Stimulated activated naive CD8-positive, alpha-beta T cell treated with anti-CD3 and anti-CD28 coated beads, Interleukin-15, Interleukin-2, amounts not matched to agents 100 U/mL and 50 U/mL, for 24 hours (primary cell): ENCODE results near the gene SDSL.

Source experiments
- ATAC-seq: fragments of 150-1000 bp; cut with Tn5 transposase; one replicate; pipeline ENCODE4 v1.10.0; 2021
- DNase-seq: peaks from one replicate; pipeline ENCODE4 v3.0.0; 2021

SDSL gene, protein sequence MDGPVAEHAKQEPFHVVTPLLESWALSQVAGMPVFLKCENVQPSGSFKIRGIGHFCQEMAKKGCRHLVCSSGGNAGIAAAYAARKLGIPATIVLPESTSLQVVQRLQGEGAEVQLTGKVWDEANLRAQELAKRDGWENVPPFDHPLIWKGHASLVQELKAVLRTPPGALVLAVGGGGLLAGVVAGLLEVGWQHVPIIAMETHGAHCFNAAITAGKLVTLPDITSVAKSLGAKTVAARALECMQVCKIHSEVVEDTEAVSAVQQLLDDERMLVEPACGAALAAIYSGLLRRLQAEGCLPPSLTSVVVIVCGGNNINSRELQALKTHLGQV

DNA sequence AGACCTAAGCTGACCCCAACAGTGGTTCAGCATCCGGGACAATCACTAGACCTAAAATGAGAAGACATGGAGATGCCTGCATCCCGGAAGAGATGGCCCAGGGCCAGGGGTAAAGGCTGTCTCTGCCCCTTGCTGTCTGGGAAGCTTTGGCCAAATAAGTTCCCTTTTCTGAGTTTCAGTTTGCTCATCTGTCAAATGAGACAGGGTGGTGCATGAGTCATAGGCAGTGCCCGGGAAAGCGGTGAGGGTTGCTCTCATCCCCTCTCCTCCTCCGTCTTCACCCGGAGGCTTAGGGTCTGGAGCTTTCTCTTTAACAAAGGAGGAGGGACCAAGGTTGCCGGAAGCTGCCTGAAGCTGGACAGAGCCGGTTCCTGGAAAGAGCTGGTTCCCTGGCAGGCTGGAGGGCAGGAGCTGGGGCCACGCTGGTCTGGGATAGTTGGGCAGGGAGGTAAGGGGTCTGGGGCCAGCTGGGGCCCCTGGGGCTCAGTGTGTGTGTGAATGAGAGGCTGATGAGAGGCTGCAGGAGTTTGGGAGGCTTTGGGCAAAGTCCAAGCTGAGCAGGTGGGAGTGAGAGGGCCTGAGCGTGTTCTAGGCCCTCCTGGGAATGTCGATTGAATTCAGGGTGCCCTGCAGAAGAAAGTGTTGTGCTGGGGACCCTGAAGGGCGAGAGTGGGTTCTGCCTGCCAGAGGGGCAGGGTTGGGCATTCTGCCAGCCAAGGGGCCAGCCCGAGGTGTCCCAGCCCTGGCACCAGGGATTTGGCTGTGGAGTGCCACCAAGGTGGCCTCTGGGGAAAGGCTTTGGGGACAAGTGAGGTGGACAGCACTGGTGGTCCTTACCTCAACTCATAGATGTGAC lies at the start of gene SDSL:
Gene SDSL, plus strand, starts transcription at position 351 of the 856 bp plus-strand sequence. CDS start 5,603 bp downstream, outside the sequence.
- peak; percentile 43 for DNase-seq
- peak; percentile 83 for ATAC-seq

DNA sequence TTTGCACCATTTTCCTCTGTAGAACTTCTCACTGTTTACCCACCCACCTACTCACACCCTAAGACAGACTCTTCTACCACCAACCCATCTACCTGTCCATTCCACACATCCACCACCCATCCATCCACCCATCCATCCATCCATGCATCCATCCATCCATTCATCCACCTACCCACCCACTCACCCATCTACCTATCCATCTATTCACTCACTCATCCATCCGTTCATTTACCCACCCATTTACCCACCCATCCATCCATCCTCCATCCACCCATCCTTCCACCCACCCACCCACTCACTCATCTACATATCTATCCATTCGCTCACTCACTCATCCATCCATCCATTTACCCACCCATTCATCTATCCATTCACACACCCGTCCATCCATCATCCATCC lies 48.7 kb upstream of the SDSL start:
- DNase-seq = no peak
- ATAC-seq = no peak

DNA sequence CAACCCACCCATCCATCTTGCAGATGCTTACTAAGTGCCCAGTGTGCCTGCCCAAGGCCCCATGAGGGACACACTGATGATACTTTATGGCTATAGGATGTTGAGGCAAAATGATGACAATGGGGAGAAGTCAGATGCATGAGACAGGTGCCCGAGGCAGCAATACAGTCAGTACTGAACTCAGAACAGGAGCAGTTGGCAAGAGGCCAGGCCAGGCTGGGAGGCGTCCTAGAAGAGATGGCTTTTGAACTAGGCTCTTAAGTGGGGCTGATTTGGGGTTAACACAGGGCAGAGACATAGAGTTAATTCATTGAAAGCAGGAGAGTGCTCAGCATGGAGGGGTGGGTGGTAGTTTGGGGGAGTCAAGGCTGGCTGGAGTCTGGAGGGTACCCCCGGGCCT lies 48.2 kb upstream of the SDSL start:
- no peak for DNase-seq

DNA sequence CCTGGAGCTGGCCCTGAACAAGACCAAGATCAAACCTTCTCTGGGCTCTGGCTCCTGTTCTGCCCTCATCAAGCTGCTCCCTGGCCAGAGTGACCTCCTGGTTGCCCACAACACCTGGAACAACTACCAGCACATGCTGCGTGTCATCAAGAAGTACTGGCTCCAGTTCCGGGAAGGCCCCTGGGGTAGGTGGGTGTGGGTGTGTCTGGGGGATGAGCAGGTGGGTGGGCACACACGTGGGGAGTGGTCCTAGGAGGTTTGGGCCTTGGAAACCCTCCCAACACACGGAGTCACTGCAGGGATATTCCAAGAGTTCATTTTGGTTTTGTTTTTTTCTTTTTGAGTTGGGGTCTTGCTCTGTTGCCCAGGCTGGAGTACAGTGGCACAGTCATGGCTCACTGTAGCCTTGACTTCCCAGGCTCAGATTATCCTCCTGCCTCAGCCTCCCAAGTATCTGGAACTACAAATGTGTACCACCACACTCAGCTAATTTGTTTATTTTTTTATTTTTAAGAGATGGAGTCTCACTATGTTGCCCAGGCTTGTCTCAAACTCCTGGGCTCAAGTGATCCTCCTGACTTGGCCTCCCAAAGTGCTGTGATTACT lies 47.3 kb upstream of the SDSL start:
- ATAC-seq = no peak

More for the DNA sequence above, 48.2 kb upstream of the SDSL start:
- no peak for ATAC-seq

DNA sequence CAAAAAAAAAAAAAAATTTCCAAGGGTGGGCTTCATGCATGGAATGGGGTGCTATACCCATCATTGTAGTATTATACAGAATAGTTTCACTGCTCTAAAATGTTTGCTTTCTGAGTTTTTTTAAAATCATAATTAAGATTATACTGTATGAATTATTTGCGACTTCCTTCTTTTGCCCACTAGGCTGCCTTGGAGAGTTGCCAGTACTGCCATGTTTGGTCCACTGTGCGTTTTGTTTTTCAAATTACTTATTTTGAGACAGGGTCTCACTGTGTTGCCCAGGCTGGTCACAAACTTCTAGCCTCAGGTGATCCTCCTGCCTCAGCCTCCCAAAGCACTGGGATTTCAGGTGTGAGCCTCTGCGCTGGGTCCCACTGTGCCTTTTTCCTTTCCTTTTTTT lies 43.9 kb upstream of the SDSL start:
- ATAC-seq (no peak), DNase-seq (no peak)

More for the DNA sequence above, 47.3 kb upstream of the SDSL start:
- DNase-seq = no peak

DNA sequence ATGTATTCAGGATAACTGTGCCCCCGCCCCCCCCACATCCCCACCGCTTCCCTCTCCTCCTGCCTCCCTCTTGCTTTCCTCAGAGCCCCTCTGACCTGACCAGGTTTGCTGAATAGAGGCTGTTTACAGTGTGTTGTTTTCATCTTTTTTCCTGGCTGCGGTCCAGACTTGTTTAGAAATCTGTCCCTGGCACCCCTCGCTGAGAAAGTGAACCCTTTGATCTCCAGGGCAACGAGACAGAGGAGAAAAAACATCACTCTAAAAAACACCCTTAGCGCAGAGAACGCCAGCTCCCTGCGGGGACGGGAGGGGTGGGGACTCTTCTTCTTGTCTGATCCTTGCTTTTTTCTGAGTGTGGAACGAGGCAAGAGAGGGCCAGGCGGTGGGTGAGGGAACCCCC lies 41.0 kb upstream of the SDSL start:
- no peak for DNase-seq
- ATAC-seq = no peak

DNA sequence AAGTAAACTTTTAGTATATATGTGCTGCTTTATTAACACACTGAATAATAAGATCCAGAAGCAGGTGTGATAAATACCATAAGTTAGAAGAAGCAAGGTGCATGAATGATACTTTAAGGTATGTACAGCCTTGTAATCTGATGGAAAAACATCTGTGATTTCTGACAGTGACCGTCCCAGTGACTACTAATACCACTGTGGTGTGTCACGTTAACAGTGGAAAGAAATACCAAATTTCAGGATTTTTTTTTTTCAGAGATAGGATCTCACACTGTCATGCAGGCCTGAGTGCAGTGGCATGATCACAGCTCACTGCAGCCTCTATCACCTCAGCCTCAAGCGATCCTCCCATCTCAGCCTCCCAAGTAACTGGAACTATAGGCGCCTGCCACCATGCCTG lies 40.0 kb upstream of the SDSL start:
- no peak for DNase-seq
- no peak for ATAC-seq

DNA sequence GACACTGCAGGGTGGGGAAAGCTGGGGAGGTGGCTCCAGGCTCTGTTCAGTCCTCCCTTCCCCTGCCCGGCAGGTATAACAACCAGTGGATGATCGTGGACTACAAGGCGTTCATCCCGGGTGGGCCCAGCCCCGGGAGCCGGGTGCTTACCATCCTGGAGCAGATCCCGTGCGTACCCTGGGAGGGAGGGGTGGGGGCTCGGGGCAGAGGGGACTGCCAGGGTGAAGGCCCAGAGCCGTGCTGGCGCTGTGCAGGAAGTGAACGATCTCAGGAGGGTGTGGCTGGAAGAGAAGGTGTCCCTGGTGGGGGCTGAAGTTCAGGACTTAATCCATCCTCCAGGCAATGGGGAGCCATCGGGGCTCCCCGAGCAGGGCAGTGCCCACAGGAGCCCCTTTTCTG lies 37.4 kb upstream of the SDSL start:
- no peak for DNase-seq
- ATAC-seq = no peak

DNA sequence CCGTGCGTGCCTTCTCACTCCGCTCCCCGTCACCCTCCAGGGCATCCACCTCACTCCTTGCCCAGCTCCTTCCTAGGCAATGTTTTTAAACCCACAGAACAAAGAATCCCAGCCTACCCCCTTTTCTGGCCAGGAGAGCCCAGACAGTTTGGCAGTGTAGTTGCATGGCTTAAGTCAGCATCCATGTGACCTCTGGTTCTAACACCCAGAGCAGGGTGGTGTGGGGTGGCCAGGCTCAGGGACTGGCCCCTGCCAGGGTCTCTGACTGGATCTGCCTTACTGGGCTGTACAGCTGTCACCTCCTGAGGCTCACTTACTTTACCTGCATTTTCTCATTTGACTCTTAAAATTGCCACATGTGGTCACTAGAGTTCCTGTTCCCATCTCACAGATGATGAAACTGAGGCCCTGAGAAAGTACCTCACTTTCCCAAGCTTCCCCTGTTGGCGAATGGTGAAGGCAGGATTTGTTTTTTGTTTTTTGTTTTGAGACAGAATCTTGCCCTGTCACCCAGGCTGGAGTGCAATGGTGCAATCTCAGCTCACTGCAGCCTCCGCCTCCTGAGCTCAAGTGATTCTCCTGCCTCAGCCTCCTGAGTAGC lies 36.8 kb upstream of the SDSL start:
- ATAC-seq (no peak), DNase-seq (no peak)

DNA sequence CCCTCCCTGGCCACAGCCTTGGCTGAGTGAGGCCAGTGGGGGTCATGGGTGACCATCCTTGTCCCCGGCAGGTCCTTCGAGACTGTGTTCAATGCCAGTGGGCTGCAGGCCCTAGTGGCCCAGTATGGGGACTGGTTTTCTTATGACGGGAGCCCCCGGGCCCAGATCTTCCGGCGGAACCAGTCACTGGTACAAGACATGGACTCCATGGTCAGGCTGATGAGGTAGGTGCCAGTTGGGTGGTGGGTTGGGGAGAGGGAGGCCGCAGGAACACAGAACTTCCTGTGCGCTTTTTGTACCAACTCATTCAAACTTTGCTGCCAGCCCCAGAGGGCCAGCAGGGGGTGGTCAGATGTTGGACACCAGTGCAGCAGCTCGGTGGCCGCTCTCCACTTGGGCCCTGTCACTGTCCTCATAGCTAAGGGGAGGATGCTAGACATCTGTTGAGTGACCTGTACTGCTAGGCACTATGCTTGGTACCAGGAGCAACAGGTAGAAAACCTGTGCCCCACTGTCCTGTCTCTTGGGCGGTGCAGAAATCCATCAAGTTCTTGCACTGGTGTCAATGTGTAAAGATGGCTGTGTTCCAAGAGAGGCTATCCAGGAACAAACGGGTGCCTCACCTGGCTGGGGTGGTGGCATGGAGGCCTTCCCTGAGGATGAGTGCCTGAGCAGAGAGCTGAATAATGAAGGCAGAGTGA lies 35.2 kb upstream of the SDSL start:
- ATAC-seq = no peak
- DNase-seq = no peak

DNA sequence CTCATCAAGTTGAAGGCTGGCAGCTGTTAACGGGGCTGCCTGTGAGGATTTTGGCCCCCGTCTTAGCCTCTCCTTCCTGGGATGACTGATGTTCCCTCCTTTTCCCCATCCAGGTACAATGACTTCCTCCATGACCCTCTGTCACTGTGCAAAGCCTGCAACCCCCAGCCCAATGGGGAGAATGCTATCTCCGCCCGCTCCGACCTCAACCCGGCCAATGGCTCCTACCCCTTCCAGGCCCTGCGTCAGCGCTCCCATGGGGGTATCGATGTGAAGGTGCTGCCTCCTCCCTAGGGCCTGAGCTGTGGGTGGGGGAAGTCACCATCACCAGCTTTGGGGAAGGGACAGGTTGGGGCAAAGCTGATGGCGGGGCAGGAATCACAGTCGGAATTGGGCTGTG lies 34.5 kb upstream of the SDSL start:
- ATAC-seq (no peak), DNase-seq (no peak)

DNA sequence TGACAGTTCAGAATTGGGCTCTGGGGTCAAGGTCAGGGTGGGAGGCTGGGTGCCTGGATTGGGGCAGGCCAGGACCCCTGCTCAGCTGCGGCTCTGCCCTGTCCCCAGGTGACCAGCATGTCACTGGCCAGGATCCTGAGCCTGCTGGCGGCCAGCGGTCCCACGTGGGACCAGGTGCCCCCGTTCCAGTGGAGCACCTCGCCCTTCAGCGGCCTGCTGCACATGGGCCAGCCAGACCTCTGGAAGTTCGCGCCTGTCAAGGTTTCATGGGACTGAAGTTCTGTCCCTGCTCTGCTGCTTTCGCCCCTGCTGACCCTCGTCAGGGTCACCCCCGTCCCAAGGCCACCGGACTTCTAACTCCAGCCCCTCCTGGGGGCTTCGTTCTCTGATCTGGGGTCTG lies 33.8 kb upstream of the SDSL start:
- DNase-seq = no peak
- no peak for ATAC-seq

DNA sequence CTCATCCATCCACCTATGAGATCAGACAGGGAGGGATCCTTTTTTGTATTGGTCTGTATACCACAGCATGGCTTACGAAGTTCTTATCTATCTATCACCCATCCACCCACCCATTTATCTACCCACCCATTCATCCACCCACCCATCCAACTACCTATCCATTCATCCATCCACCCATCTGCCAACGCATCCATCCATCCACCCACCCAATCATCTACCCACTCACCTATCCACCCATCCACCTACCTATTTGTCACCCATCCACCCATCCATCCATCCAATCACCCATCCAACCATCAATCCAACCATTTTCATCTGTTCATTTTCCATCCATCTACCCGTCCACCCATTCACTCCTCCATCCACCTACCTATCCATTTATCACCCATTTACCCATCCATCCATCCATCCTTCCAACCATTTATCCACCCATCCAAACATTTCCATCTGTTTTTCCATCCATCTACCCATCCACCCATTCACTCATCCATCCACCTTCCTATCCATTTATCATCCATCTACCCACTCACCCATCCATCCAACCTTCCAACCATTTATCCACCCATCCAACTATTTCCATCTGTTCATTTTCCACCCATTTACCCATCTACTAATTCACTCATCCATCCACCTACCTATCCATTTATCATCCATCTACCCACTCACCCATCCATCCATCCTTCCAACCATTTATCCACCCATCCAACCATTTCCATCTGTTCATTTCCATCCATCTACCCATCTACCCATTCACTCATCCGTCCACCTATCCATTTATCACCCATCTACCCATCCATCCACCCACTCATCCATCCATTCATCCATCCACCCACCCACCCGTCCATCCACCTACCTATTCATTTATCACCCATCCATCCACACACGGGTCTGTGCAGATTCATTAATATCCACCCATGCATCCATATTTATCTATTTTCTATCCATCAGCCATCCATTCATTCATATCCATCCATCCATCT lies 31.8 kb upstream of the SDSL start:
- DNase-seq = no peak
- ATAC-seq = no peak

DNA sequence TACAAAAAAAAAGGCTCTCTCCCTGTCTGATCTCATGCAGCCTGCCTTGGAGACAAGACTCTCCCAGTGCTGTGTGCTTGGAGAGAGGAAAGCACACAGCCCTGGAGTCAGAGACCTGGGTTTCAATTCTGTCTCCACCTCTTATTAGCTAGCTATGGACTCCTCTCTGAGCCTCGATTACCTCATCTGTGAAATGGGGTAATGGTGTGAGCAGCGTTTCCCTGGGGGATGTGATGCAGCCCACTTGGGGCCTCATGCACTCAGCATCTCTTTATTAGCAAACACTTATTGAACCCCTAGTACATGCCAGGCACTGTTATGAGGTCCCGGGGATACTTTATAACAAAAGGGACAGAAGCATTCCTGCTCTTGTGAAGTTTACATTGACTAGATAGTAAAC lies 31.0 kb upstream of the SDSL start:
- ATAC-seq (no peak), DNase-seq (no peak)

DNA sequence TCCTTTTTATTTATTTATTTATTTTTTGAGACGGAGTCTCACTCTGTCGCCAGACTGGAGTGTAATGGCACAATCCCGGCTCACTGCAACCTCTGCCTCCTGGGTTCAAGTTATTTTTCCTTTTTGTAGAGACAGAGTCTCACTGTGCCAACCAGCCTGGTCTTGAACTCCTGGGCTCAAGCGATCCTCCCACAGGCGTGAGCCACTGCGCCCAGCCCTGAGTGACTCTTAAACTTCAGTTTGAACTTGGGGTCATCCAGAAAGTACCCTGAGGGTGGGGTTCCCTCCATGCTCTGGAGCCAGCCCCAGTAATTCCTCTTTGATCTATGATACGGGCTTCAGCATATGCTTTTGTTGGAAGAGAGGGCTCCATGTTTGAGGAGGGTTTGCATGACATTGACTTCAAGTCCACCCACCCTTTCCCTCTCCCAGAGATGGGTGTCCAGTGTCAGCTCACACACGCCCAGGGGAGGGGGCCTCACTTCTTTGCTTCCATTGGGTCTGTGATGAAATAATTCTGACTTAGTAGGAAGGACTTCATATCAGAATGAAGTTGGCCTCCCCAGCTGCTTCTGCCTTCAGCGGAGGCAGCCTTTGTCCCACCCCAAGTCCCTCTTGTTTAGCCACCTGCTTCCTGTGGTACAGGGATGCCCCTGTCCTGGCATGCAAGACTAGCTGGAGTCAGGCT lies 30.4 kb upstream of the SDSL start:
- no peak for DNase-seq
- no peak for ATAC-seq

DNA sequence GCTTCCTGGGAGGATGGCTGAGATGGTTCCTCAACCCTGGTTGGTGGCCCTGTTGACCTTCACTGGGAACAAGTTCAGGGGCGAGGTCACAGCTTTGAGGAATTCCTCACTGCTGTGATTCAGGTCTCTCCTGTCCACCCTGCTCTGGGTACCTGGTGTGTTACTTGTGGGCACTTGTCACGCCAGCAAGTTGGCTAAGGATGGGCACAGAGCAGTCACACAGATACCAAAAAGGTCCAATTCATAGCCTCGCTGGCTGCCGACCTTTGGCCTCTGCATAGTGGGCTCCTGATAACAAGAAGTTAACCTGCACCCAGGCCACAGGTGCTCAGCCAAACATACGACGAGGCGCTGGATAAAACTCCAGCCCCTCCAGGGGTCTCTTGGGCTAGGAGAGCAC lies 29.7 kb upstream of the SDSL start:
- no peak for ATAC-seq
- DNase-seq = no peak

DNA sequence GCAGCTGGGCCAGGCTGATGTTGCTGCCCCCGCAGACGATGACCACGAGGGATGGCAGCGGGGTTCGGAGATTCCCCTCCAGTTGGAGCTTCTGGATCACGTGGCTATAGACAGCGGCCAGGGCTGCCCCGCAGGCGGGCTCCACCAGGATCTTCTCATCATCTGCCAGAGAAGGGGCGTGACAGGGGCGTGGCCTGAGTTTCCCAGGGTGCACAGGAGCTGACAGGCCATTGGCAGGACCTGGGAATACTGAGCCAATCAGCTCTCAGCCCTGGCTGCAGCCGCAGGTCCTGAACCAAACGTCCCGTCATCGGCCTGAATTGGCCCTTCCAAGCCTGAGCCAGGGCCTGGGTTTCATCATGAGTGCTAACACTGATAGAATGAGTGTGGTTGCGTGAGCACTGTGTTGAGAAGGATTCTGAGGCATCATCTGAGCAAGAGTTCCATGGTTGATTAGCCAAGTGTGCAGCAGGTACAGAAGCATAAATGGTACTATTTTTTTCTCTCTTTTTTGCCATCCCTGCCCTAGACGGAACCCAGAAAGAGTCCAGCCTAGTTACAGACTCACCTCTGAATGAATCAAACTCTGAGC lies 29.1 kb upstream of the SDSL start:
- DNase-seq (no peak), ATAC-seq (no peak)

DNA sequence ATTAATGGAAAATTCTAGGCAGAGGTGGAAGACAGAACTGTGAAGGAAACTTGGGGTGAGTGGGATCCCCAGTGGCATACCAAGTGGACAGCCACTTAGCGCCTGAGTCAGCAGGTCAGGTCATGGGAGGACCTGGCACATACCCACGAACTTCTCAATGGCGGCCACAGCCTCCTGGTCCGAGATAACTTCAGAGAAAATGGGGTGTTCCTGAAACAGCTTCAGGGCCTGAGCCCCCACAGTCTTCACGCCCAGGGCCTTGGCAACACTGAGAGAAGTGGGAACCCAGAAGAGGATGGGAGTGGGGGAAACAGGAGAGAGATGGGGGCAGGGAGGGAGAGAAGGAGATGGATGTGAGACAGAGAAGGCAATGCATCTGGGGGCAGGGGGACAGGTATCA lies 28.4 kb upstream of the SDSL start:
- ATAC-seq = no peak
- DNase-seq = no peak

DNA sequence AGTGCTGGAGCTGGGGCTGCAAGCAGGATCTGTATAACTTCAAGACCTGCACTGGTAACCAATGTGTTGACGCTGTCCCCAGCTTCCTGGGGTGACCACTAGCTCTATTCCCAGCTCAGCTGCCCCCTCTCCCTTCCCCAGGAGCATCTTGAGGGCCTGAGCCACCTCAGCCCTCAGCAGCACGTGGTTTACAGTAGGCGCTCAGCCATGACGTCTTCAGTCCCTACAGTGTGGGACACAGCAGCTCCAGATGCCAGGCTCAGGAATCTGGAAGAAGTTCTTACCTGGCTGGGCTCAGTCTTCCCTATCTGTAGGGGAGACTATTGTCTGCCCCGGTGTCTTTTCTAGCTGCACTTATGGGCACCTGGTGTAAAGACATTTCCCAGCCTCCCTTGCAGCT lies 27.1 kb upstream of the SDSL start:
- ATAC-seq = no peak
- no peak for DNase-seq

DNA sequence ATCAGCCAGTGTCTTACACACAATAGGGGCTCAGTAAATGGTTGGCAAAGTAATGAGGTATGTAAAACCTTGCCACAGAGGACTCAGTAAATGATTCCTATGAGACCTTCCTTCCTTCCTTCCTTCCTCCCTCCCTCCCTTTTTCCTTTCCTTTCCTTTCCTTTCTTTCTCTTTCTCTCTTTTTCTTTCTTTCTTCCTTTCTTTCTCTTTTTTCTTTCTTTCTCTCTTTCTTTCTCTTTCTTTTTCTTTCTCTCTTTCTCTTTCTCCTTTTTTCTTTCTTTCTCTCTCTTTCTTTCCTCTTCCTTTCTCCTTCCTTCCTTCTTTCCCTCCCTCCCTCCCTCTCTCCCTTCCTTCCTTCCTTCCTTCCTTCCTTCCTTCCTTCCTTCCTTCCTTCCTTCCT lies 26.0 kb upstream of the SDSL start:
- no peak for DNase-seq
- no peak for ATAC-seq
